ENCODE results near the gene CTXND1.

DNA sequence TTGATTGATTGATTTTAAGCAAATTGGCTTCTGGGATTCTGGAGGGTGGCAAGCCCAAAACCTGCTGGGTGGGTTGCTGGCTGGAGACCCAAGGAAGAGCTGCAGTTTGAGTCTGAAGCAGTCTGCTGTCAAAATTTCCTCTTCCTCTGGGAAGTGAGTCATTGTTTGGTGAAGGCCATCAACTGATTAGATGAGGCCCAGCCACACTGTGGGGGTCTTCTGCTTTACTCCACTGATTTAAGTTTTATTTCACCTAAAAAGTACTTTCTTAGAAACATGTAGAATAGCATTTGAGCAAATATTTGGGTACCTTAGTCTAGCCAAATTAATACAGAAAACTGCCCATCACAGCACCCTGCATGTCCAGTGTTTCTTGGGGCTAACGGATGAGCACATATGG lies 65.4 kb downstream of the CTXND1 start:
- TF ChIP-seq, protein P1, sequence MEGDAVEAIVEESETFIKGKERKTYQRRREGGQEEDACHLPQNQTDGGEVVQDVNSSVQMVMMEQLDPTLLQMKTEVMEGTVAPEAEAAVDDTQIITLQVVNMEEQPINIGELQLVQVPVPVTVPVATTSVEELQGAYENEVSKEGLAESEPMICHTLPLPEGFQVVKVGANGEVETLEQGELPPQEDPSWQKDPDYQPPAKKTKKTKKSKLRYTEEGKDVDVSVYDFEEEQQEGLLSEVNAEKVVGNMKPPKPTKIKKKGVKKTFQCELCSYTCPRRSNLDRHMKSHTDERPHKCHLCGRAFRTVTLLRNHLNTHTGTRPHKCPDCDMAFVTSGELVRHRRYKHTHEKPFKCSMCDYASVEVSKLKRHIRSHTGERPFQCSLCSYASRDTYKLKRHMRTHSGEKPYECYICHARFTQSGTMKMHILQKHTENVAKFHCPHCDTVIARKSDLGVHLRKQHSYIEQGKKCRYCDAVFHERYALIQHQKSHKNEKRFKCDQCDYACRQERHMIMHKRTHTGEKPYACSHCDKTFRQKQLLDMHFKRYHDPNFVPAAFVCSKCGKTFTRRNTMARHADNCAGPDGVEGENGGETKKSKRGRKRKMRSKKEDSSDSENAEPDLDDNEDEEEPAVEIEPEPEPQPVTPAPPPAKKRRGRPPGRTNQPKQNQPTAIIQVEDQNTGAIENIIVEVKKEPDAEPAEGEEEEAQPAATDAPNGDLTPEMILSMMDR (conservative IDR thresholded peaks at IDR 0.05; ENCODE audit: low read depth, low read length): no peak
- TF ChIP-seq EZH2 (IDR thresholded peaks at IDR 0.05; ENCODE audit: low read length, unreplicated experiment): no peak
- TF ChIP-seq EZH2phosphoT487 (IDR thresholded peaks at IDR 0.05; ENCODE audit: borderline replicate concordance, low read length): no peak

All from PC-3 (cell line).